ENCODE measurements around the gene SCN10A. TPM values are rescaled to one million over a fixed set of nuclear protein-coding genes. Genes with fewer than 3 reads are reported as not detected.

The SCN10A gene
- total RNA-seq, 4 donors from 2014 or later = not detected

DNA sequence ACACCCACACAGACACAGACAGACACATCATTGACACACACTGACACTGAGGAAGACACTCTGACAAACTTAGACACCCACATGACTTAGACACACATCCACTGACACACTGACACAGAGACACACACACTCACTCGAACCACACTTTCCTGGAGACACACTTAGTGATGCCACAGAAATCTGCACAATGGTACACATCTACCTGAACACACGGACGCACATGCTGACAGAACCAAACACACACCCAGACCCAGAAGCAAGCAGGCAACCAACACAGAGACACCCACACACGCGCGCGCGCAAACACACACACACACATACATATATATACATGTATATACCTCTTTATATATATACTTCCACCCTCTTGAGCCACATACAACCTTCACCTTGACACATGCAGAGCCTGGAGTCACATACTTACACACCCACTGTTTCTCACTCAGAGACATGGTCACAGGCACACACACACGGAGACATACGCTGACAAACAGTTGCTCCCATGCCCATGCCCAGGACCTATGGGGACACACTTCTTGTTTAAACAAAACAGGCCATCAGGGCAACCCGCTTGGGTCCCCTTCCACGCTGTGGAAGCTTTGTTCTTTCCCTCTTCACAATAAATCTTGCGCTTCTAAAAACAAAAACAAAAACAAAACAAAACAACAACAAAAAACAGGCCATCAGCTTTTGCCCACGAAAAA lies 165.6 kb downstream of the SCN10A start:
- TF ChIP-seq, protein P1, sequence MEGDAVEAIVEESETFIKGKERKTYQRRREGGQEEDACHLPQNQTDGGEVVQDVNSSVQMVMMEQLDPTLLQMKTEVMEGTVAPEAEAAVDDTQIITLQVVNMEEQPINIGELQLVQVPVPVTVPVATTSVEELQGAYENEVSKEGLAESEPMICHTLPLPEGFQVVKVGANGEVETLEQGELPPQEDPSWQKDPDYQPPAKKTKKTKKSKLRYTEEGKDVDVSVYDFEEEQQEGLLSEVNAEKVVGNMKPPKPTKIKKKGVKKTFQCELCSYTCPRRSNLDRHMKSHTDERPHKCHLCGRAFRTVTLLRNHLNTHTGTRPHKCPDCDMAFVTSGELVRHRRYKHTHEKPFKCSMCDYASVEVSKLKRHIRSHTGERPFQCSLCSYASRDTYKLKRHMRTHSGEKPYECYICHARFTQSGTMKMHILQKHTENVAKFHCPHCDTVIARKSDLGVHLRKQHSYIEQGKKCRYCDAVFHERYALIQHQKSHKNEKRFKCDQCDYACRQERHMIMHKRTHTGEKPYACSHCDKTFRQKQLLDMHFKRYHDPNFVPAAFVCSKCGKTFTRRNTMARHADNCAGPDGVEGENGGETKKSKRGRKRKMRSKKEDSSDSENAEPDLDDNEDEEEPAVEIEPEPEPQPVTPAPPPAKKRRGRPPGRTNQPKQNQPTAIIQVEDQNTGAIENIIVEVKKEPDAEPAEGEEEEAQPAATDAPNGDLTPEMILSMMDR (IDR thresholded peaks at IDR 0.05; ENCODE audit: low read depth) = no peak

DNA sequence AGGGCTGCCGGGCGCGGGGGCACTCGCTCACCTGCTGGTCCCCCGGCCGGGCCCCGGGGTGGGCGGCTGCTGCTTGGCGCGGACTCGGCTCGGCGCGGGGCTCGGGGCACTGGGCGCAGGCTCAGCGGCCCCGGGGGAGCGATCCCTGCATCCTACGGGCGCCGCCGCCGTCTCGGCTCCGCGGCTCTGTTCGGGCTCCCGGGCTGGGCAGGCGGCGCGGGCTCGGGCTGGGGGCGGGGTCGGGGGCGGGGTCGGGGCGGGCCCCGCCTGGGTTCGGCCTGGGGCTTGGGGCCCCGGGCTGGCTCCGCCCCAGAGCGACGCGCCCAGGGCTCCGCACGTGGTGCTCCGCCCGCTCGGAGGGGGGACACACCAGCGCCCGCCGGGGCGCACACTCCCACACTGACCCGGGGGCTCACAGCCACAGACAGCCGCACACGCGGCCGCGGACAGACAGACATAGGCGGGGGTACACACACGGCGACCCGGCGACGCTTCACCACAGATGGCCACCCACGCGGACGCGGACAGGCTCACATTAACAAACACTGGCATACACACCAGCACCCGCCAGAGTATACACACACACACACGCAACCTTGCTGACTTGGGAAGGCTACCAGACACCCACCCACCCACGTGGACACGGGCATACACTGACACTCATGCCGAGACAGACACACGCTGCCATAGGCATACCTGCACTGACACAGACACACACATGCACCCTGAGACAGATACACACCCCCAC lies 166.3 kb downstream of the SCN10A start, which contains the start of gene SCN5A:
SCN5A (minus strand) TSS at position 188 of the 748 bp plus-strand sequence. CDS start 16,380 bp downstream, outside the sequence.
- TF ChIP-seq, protein P1 (IDR thresholded peaks at IDR 0.05; ENCODE audit: low read depth) = no peak

DNA sequence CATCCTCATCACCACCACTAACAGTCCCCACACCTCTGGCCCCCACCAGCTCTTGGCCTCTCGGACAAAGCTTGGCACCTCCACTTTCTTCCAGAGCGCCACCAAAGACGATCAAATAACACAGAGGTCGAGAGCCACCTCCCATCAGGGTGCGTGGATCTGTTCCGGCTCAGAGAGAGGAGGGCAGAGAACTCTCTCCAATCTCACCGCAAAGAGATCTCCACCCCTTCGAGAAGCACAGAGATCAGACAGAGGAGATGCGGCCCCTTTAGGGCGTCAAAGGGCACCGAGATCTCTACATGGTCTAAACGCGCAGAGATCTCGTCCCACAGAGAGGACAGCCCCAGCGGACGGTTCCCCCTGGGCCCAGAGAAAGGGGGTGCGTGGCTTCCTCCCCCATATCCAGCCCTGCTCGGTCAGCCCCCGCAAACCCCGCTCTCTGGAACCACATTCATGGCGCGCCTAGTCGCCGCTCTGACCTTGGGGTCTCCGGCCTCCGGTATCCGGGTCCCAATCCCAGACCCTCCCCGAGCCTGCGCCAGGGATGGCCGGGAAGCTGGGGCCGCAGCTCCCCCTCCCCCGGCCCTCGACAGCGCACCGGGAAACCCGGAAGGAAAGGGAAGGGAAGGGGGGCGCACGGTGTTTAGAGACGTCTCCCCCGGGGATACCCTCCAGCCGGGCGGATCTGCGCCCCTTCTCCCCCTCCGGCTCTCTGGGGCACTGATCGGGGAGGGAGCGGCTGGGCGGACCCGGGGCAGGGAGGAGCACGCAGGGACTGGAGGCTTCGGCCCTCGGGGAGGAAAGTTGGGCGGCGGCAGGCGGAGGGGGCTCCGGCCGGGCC lies 167.1 kb downstream of the SCN10A start:
- TF ChIP-seq, protein P1 (IDR thresholded peaks at IDR 0.05; ENCODE audit: low read depth) = no peak

DNA sequence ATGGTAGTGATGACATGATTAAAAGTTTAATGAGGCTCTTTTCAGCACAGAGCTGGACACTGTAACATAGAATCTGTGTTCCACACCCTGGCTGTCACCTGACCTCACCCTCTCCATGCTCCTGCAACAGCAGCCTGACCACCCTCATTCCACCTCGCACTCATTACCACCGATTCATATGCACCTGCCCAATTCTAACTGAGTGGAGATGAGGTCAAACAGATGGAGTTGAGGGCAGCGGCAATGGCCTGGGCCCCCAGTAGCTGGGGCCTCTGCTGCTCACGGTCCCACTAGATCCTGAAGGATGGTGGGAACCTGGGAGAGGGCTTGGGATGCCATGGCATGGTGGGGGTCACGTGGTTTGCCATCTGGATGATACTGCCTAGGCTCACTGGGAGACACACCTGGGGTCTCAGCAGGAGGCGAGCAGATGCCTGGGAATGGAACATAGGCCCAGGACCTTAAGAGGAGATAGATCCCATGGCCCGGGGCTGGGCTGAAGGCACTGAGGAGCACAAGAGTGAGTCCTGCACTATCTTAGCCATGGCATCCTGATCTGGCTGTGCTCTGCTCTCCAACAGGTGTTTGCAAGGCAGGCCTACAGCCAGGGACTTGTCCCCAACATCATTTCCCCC lies 167.9 kb downstream of the SCN10A start:
- TF ChIP-seq, protein P1 (IDR thresholded peaks at IDR 0.05; ENCODE audit: low read depth) = no peak

DNA sequence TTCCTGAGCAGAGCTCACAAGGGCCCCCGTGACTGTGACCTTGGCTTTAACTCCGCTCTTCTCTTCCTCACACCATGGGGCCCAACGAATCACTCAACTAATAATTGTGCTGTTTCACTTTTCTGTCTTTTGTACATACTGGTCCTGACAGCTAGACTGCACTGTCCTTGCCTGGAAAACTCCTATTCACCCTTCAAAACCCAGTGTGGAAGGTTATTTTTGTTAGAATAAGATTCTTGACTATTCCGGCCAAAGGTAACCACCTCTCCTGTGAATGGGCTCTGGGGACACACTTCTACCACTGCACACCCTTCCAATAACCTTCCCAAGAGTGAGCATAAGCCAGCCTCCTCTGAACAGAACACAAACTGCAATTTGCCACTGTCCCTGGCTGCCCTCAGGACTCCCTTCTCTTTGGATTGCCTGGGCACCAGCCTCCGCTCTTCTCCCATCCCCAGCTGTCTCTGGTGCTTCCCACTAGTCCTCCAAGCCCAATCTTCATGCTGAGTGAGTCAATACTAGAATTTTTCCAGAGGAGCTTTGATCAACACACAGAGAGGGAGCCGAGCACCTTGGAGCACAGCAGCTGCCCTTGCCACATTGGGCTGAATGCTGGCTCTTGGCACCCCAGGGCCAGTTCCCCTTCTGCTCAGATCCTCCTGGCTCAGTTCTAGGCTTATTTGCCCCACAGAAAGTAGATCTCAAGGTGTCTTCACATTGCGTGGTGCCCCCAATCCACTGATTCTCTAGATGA lies 168.6 kb downstream of the SCN10A start:
- TF ChIP-seq, protein P1 (IDR thresholded peaks at IDR 0.05; ENCODE audit: low read depth) = no peak

Other genes with a start within 250 kb of the SCN10A start
- under 1 TPM in 1 of 4 donors, not detected in 3; 0.19 TPM for gene SCN5A, start 166.5 kb downstream of the SCN10A start, total RNA-seq
- gene SCN11A, start 235.7 kb upstream of the SCN10A start, total RNA-seq = 1 to 10 TPM in 1 of 4 donors, under 1 TPM in 3; 0.34 to 1.9 (median 0.46) TPM
- 10 to 100 TPM; 26.1 to 37.0 (median 34.2) TPM for gene WDR48, start 235.8 kb upstream of the SCN10A start, total RNA-seq

All from subcutaneous adipose tissue (tissue), 4 donors.